HFF-Myc (cell line): ENCODE results near the gene NPLOC4.

Source experiments
- DNase-seq: peaks from one replicate; pipeline ENCODE4 v3.0.0-alpha.2; 2011; ENCODE audit warnings: low read depth; ENCODE audit errors: extremely low read depth
- H3K4me3 ChIP-seq: replicated peaks from 2 replicates; pipeline ENCODE4 v1.5.1; 2011; ENCODE audit warnings: low read depth, mild to moderate bottlenecking, control low read depth, low read length
- TF ChIP-seq, protein P1 (sequence below): IDR thresholded peaks from 2 replicates; pipeline ENCODE4 v1.5.1; 2012; ENCODE audit warnings: mild to moderate bottlenecking, low read depth, low read length, control low read depth; ENCODE audit errors: missing control alignments

Gene NPLOC4

DNA sequence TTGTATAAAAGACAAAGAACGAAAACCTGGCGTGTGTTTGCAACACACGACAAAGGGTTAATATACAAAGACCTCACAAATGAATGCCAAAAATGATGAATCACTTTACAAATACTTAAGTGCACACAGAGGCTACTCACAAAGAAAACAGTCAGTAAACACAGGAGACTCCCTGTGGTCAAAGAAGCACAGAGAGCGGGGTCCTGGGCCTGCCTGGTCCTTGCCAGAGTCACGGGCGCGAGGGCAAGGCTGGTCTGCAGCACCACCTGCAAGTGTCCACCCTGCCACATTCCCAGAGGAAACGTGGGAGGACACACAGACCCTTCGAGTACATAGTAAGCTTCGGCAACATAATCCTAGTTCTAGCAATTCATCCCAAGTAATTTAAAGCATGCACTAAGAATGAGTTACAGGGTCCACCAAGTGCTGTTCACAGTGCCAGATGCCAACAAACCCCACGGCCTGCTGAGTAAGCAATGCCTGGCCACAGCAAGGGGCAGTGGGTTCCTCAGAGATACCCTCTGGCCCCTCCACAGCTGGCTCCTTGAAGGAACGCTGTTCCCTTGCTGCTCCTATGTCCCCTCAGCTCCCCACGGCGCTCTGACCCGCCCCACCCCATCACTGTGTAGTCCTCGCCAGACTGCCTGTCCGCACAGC is 60.2 kb downstream of the NPLOC4 start:
- no peak overlapping the region; the same call in 1 of the 2 replicates for H3K4me3 ChIP-seq
- no peak for DNase-seq
- TF ChIP-seq, protein P1, sequence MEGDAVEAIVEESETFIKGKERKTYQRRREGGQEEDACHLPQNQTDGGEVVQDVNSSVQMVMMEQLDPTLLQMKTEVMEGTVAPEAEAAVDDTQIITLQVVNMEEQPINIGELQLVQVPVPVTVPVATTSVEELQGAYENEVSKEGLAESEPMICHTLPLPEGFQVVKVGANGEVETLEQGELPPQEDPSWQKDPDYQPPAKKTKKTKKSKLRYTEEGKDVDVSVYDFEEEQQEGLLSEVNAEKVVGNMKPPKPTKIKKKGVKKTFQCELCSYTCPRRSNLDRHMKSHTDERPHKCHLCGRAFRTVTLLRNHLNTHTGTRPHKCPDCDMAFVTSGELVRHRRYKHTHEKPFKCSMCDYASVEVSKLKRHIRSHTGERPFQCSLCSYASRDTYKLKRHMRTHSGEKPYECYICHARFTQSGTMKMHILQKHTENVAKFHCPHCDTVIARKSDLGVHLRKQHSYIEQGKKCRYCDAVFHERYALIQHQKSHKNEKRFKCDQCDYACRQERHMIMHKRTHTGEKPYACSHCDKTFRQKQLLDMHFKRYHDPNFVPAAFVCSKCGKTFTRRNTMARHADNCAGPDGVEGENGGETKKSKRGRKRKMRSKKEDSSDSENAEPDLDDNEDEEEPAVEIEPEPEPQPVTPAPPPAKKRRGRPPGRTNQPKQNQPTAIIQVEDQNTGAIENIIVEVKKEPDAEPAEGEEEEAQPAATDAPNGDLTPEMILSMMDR: no peak

DNA sequence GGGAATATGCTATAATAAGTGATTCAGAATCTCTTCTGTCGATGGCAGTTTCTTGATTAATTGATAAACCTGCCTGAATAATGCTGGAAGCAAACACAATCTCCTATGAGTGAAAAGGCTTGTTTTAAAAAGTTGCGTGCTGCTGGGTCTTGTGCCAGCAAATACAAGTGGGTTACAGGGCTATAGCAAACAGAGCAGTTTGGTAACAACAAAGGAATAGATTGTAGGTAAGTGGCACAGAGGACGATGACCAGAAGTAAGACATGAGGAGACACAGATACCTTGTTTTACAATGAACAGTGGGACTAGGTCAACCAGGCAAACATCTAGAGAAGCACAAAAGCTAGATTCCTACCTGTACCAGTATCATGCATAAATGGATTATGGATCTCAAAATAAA is 61.1 kb downstream of the NPLOC4 start:
- DNase-seq: no peak
- TF ChIP-seq, protein P1: no peak
- H3K4me3 ChIP-seq: no peak overlapping the region

DNA sequence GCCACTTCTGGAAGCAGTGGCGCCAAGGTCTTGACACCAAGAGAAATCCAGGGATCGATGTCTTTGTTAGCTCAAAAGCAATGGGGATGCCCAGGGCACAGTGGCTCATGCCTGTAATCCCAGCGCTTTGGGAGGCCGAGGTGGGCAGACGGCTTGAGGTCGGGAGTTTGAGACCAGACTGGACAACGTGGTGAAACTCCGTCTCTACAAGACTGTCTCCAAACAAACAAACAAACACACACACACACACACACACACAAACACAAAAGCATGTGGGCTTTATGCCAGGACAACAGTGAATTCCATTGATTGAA is 62.3 kb downstream of the NPLOC4 start:
- DNase-seq: no peak
- TF ChIP-seq, protein P1: no peak
- H3K4me3 ChIP-seq: no peak overlapping the region

DNA sequence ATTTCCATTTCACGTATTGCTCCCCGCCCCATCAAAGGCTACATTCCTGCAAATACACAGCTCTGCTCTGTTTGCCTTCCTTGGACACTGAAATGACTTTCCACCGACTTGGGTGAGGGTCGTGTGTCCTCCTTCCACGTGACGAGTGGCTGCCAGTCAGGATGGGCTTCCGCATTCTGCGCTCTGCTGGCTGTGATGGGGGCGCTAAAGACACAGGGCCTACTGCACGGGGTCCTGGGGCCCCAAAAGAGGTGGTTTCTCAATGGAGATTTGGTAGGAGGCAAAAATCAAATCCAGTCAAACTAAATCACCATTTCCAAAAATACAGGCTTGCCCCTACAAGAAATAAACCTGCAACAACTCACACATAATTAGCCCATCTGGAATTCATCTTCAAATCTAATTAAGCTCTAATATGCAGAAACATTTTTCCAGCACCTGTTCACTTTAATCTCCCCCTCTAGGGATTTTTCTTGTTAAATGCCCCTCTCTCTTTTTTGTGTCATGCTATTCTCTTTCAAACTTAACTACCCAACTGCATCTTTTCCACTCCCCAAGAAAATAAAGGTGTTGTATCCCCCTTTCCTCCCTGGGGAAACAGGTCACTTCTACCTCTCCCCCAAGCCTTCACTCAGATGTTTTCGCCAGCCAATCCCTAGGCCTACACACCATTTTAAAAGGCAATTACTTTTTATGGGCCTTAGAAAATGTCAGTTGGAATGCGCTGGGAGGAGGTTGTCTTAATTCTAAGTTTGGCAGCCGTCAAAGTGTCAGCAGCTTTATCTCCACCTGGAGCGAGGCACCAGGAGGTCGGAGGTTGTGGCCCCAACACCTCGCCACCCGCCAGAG is 62.9 kb downstream of the NPLOC4 start:
- no peak overlapping the region for H3K4me3 ChIP-seq
- no peak for DNase-seq
- TF ChIP-seq, protein P1: no peak

DNA sequence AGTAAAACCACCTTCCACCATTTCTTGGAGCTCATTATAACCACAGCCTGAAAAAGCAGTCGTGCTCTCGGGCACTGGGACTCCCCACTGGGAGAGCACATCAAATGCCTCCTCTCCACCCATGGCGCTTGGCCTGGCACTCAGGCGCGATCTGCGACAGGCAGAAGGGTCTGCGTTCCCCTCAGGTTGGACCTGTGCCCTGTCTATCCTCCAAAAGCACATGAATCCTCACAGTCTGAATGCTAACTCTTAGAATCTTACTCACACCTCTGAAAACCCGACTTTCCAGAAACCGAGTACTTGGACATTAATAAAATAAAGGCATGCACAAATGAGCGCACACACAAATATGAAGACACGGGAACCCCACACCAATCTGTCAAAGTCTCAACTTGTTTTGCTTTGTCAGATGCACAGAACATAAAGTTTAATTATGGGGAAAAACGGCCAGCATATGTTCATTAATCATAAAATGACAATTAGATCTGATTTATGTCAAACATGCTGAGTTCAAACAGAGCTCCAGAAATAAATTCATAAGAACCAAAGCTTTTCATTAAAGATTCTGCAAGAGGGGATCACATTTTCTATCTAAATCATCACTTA is 64.2 kb downstream of the NPLOC4 start:
- H3K4me3 ChIP-seq: no peak overlapping the region
- TF ChIP-seq, protein P1: no peak
- DNase-seq: no peak

DNA sequence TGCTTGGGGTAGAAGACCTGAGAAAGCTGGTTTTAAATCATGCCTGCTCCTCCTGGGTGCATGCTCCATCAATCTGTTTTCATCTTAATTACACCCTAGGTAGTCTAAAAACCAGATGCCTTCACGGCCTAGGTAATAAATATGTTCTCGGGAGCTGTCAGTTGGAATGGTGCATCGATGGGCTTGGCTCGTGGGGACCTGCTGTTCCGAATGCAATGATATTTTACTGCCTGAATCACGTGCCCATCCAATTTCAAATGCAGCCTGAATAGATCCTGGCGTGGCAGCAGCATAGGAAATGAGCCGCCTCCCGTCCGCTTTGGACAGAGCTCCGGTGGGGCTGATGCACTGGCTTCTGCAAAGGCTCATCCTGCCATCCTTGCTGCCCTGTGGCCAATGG is 65.9 kb downstream of the NPLOC4 start:
- TF ChIP-seq, protein P1: no peak
- DNase-seq: no peak
- no peak overlapping the region for H3K4me3 ChIP-seq
